ENCODE results near the gene OR52E2. TPM values are rescaled to one million over a fixed set of nuclear protein-coding genes. Genes with fewer than 3 reads are reported as not detected.
"Not testable (repeated sequence)": the region's sequence is repeated elsewhere in the genome, so short reads cannot be mapped to it uniquely, and the experiment has no call there.

The OR52E2 gene
- total RNA-seq, 4 donors from 2014 or later: not detected

GRCh38 chr11:5088556-5088955 is 29.1 kb upstream of the OR52E2 start:
- TF ChIP-seq CTCF (IDR thresholded peaks at IDR 0.05): no peak
- DNase-seq (ENCODE audit: low spot score) (no peak), ATAC-seq (ENCODE audit: low FRiP score) (no peak)

GRCh38 chr11:5083602-5084001 is 24.2 kb upstream of the OR52E2 start:
- ATAC-seq (ENCODE audit: low FRiP score): no peak

GRCh38 chr11:5081405-5081804 is 22.0 kb upstream of the OR52E2 start:
- DNase-seq (ENCODE audit: low spot score) (no peak), ATAC-seq (ENCODE audit: low FRiP score) (no peak)
- no peak for TF ChIP-seq CTCF (IDR thresholded peaks at IDR 0.05)

More at GRCh38 chr11:5083602-5084001, 24.2 kb upstream of the OR52E2 start:
- DNase-seq (ENCODE audit: low spot score): no peak
- no peak for TF ChIP-seq CTCF (IDR thresholded peaks at IDR 0.05)

GRCh38 chr11:5071799-5072198 is 12.4 kb upstream of the OR52E2 start:
- no peak for TF ChIP-seq CTCF (IDR thresholded peaks at IDR 0.05)
- no peak for ATAC-seq (ENCODE audit: low FRiP score)
- DNase-seq (ENCODE audit: low spot score): no peak

GRCh38 chr11:5069272-5069671 is 9.8 kb upstream of the OR52E2 start, which contains the start of gene OR52E1:
Gene OR52E1, plus strand, starts transcription at chr11:5069572.
- TF ChIP-seq CTCF (IDR thresholded peaks at IDR 0.05): no peak

GRCh38 chr11:5065027-5065426 is 5.6 kb upstream of the OR52E2 start:
- TF ChIP-seq CTCF (IDR thresholded peaks at IDR 0.05): no peak
- DNase-seq (ENCODE audit: low spot score): no peak
- no peak for ATAC-seq (ENCODE audit: low FRiP score)

More at GRCh38 chr11:5069272-5069671, 9.8 kb upstream of the OR52E2 start, which contains the start of gene OR52E1:
- ATAC-seq (ENCODE audit: low FRiP score): no peak
- no peak for DNase-seq (ENCODE audit: low spot score)

- not testable (repeated sequence) for DNase-seq (ENCODE audit: low spot score); ATAC-seq (ENCODE audit: low FRiP score)
These were observed 748 bp downstream of the OR52E2 start for GRCh38 chr11:5058679-5059078.

Measured in omental fat pad (tissue), 4 donors.